ENCODE data around the gene MME. TPM values are rescaled to one million over a fixed set of nuclear protein-coding genes. Genes with fewer than 3 reads are reported as not detected.
"Not testable (repeated sequence)": the region's sequence is repeated elsewhere in the genome, so short reads cannot be mapped to it uniquely, and the experiment has no call there.

MME gene
- polyA plus RNA-seq, 4 donors = 403 to 536 (median 478) TPM

GRCh38 chr3:155189478-155189877, 109.4 kb downstream of the MME start:
- no peak for DNase-seq (ENCODE audit: low read depth in 4 of 4, low spot score in 3 of 4)

DNA sequence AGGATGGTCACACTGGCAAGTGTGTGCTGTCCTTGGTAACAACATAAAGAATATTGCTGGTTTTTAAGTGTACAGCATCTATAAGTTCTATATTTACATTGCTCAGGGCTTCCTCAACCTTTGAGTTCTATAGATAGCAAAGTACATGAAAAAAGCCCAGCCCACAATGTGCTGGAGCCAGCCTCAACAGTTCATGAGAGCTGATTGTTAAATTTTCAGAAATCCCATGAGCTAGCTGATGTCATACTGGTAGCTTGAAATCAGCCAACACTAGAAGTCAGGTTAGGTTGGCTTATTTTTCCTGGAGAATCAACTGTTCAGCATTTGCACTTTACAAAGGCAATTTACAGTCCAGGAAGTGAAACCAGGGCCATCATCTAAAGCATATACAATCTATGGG, 110.6 kb downstream of the MME start:
- DNase-seq (ENCODE audit: low read depth in 4 of 4, low spot score in 3 of 4) = no peak

- no peak for DNase-seq (ENCODE audit: low read depth in 4 of 4, low spot score in 3 of 4)
These were observed 113.0 kb downstream of the MME start for GRCh38 chr3:155192957-155193746.

DNA sequence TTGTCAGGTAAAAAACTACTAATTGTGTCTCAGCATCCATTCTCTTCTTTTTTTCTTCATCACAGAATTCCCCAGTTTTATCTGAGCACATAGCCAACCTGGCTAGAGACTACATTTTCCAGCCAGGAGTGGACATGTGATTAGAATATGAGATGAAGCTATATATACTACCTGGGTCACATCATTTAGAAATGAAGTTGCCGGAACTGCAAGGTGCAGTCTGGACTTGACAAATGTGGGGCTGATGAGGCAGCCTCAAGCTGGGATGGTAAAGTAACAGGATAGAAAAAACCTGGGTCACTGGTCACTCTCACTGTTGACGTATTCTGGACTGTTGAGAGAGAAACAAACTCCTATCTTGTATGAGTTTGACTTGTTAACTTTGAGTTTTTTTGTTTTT, 113.7 kb downstream of the MME start:
- no peak for DNase-seq (ENCODE audit: low read depth in 4 of 4, low spot score in 3 of 4)

DNA sequence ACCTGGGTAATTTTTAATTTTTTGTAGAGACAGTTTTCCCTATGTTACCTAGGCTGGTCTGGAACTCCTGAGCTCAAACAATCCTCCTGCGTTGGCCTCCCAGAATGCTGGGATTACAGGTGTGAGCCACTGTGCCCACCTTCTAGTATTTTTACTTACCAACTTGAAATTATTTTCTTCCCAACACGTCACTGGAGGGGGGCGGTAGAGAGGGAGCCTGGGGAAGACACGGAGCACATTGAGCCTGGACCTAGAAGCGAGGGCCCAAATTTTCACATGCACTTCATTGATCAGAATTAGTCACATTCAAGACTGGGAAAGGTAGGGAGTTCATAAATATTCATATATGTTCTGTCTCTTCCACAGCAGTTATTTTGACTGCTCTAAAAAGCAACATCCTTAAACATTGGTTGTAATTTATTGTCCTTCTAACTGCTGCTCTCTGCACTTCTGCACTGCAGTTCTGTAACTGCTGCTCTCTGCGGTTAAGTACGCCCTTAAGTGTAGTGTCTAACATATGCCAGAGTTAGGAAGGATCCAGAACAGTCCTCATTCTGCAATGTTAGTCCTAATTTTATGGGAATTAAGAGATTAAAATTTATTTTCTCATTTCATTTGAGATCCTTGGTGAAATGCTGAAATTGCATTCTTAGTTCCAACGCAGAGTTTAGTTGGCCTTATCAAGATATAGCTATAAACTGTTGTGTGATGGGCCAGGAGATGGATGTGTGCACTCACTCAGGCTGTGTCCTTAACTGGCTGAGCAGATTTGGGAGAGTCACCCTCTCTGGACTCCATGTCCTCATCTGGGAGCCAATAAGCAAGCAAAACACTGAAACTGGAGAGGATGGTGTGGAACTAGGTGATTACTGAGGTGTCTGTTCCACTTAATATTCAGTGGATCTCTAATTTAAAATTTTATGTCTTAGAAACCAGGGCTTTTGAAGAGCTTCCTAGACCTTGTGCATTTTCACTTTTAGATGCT, 115.1 kb downstream of the MME start:
- no peak for DNase-seq (ENCODE audit: low read depth in 4 of 4, low spot score in 3 of 4)

- no peak for DNase-seq (ENCODE audit: low read depth in 4 of 4, low spot score in 3 of 4)
These were observed 116.3 kb downstream of the MME start for GRCh38 chr3:155196131-155197021.

DNA sequence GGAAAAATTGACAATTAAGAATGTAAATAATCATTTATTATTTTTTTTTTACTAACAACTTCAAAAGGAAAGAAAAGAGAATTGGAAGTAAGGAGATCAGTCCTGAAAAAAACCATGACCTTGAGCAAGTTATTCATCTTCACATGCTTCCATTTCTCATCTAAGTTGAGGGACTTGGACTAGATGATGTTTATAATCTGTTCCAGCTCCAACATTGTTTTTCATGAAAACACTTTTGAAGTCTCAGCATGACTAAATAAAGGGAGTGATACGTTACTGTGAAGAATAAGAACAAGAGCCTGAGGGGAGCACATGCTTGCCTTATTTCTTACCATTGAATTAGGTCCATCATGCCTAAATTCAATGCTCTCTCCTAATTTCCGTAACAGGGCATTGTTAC, 117.7 kb downstream of the MME start:
- DNase-seq (ENCODE audit: low read depth in 4 of 4, low spot score in 3 of 4) = no peak

DNA sequence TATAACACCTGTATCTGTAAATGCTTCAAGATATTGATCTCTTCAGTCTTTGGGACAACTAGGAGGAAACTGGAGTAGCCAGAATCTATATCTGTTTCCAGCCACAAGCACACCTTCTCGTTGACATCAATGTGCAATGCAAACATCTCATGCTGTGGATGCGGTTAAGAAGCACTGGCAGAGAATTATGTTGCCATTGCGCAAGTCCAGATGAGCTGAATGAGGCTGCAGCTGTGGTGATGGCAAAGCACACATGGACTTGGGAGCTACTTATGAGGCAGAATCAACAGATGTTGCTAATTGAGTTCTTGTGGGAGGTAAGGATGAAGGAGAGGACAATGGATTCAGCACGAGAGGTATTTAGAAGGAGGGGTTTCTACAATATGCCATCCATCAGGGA, 122.5 kb downstream of the MME start:
- DNase-seq (ENCODE audit: low read depth in 4 of 4, low spot score in 3 of 4) = no peak

DNA sequence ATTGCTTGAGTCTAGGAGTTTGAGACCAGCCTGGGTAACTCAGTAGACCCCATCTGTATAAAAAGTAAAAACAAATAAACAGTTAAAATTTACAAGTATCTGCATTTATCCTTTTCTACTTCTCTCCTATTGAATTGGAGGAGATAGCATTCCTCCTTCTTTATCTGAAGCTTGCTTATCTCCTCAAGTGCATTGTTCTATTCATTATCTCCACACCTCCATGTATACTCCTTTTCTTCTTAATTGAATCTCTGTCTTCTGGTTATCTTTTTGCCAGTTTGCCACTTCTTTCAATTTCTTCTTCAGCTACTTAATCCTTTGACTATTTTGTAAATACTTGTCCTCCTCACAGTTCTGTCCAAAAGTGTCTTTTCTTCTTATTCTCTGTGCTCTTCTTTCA, 124.7 kb downstream of the MME start:
- DNase-seq (ENCODE audit: low read depth in 4 of 4, low spot score in 3 of 4) = no peak

DNA sequence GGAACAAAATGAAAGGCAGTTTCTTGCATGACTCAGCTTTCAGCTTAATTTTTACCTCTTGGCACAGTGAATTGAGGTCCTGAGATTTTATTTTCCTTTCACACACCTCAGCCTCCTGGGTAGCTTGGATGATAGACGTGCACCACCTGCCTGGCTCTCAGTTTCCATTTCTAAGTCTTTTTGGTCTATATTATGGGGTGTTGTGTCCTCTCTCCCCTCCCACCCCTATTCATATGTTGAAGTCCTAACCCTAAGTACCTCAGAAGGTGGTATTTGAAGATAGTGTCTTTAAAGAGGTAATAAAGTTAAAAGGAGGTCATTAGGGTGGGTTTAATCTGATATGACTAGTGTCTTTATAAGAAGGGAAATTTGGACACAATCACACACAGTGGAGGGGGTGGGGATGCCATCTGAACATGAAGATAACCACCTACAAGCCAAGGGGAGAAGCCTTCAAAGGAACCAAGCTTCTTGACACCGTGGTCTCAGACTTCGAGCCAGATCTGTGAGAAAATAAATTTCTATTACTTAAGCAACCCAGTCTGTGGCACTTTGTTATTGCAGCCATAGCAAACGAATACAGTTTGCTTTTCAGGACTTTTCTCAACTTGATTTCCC, 128.2 kb downstream of the MME start:
- DNase-seq (ENCODE audit: low read depth in 4 of 4, low spot score in 3 of 4) = no peak

DNA sequence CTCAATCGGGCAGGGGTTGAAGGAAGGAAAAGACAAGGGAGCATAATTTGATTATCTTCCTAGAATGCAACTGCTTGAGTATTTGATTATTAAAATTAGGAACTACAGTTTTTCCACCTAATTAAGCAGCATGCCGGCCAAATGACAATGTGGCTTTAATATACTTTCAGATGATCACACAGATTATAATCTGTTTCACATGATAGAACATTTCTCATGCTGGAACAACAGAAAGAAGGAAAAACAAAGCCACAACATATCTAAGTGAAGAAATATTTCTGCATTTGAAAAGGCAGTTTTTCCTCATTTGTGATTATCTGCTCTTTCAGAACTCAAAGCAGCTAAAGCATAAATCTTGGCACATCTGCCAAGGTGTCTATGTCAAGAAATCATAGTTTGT, 130.6 kb downstream of the MME start:
- DNase-seq (ENCODE audit: low read depth in 4 of 4, low spot score in 3 of 4) = no peak

DNA sequence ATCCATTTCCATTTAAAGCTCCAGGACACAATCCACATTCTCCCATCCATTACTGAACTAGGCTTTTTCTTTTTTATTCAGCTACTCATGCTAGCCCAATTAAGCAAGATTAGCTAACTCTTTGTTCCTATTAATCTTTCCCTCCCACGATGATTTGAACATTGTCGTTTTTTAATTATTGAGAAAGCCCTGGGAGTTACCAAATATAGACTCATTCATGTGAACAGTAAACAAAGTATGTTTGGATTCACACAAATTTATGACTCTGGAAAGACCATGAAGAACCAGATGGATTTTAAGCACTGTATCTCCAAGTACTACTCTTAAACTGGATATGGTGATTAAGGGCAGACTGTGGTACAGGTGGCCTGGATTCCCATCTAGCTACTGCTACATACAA, 131.1 kb downstream of the MME start:
- DNase-seq (ENCODE audit: low read depth in 4 of 4, low spot score in 3 of 4) = no peak

- no peak for DNase-seq (ENCODE audit: low read depth in 4 of 4, low spot score in 3 of 4)
These were observed 131.8 kb downstream of the MME start for GRCh38 chr3:155211940-155212339.

GRCh38 chr3:155216007-155216406, 135.9 kb downstream of the MME start:
- DNase-seq (ENCODE audit: low read depth in 4 of 4, low spot score in 3 of 4) = not testable (repeated sequence)

DNA sequence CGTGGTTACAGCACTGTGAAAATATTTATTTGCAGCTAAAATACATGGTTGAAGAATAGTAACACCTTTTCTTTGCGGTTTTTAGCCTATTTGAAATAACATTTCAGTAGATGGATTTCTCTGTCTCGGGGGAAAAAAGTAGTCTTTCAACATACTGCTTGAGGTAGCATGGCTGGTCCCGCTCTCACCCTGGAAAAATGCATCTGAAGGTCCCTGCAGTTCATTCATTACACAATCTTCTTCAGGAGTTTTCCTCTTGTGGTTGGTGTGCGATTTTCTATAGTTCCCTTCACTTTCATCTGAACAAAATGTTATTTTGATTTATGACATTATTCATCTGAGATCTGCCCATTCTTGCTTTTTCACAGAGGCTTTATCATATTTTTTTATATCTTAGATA, 137.5 kb downstream of the MME start:
- DNase-seq (ENCODE audit: low read depth in 4 of 4, low spot score in 3 of 4) = no peak

DNA sequence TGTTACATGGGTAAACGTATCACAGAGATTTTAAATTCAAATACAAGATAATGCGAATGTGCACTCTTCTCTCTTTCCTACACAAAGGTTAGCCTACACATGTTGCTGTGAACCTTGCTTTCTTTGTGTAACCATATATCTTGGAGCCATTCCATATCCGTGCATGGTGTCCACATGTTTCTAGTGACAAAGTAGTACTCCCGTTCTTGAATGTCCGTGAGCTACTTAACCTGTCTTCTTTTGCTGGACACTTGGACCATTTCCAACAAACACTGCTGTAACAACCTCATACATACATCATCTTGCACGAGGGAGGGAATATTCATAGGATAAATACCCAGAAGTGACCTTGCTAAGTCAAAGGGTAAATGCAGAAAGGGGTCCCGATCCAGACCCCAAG, 138.3 kb downstream of the MME start:
- DNase-seq (ENCODE audit: low read depth in 4 of 4, low spot score in 3 of 4) = no peak

- DNase-seq (ENCODE audit: low read depth in 4 of 4, low spot score in 3 of 4) = no peak
These were observed 139.0 kb downstream of the MME start for GRCh38 chr3:155219106-155219505.

DNA sequence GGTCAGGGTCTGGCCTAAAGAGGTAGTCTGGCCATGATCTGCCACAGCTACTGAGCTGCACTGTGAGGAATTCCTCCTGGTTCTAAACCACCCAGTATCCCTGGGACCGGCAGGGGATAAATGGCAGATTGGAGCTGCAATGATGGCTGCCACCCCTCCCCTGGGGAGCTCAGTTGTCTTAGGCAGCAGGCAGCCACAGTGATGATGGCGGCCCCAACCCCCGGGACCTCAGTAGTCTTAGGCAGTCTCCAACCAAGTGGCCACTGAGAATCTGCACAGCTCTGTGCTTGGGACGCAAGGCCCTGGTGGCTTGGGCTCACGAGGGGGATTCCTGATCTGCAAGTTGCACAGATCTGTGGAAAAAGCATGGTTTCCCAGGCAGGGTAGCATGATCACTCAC, 145.3 kb downstream of the MME start:
- no peak for DNase-seq (ENCODE audit: low read depth in 4 of 4, low spot score in 3 of 4)

- DNase-seq (ENCODE audit: low read depth in 4 of 4, low spot score in 3 of 4) = no peak
These were observed 147.0 kb downstream of the MME start for GRCh38 chr3:155227141-155227540.

- no peak for DNase-seq (ENCODE audit: low read depth in 4 of 4, low spot score in 3 of 4)
These were observed 148.6 kb downstream of the MME start for GRCh38 chr3:155228676-155229075.

All from right renal pelvis (tissue), 4 donors.